AG04450 (cell line): ENCODE results near the gene GPATCH1. TPM values are rescaled to one million over a fixed set of nuclear protein-coding genes. Genes with fewer than 3 reads are reported as not detected.
A peak's percentile ranks its signal among the peaks of the same experiment; 100 is the strongest.
"Not testable (repeated sequence)": the region's sequence is repeated elsewhere in the genome, so short reads cannot be mapped to it uniquely, and the experiment has no call there.

ENCODE experiments used
- CTCF ChIA-PET: fragments of 300-600, 350-600 bp; formaldehyde crosslinking; extraction: SDS; loops from one replicate; lab custom pipeline; 2022; ENCODE audit warnings: antibody characterized with exemption, inconsistent platforms; lab: Charles Lee
- POLR2A ChIA-PET: fragments of 350-600 bp; formaldehyde crosslinking; extraction: SDS; loops from one replicate; lab custom pipeline; 2021; ENCODE audit warnings: antibody characterized with exemption, inconsistent platforms; lab: Yijun Ruan, JAX
- DNase-seq: peaks from one replicate; pipeline ENCODE4 v3.0.0-alpha.2; 2011; ENCODE audit warnings: low read depth, low spot score
- H3K27ac ChIP-seq: one replicate; pipeline ENCODE4 v1.5.1; 2012; ENCODE audit warnings: low read depth, low read length, control low read depth
- H3K27me3 ChIP-seq: one replicate; pipeline ENCODE4 v1.6.0; 2012; ENCODE audit warnings: low read length; ENCODE audit not compliant: control insufficient read depth, insufficient read depth
- H3K4me3 ChIP-seq: 2 replicates; pipeline ENCODE4 v1.5.1; 2011; ENCODE audit warnings: mild to moderate bottlenecking, low read depth, low read length, control low read depth
- H3K9me3 ChIP-seq: 2 replicates; pipeline ENCODE4 v1.5.1; 2012; ENCODE audit warnings: low read length; ENCODE audit not compliant: control insufficient read depth, insufficient read depth
- CTCF ChIP-seq: IDR thresholded peaks from 2 replicates; pipeline ENCODE4 v1.5.1; 2011; ENCODE audit warnings: low read depth, low read length, control low read depth, inconsistent platforms
- polyA plus RNA-seq: library from polyadenylated mRNA; depleted of rRNA; stranded (reverse); fragments of >200 nt; gene quantifications from 2 replicates; pipeline ENCODE4 v1.2.3, GENCODE V29; 2011

The GPATCH1 gene
- polyA plus RNA-seq, 1 experiment: 7.9 TPM

- CTCF ChIA-PET: interaction anchor here (0.6 to 1.7 kb wide), 6 partner anchors 18 to 148 kb away, joined by 3 to 47 read pairs (median 4); partner anchors contain the start of gene CEP89
Observed at GRCh38 chr19:33118643-33119042, 37.7 kb downstream of the GPATCH1 start.

GRCh38 chr19:33124207-33125098 is 43.5 kb downstream of the GPATCH1 start:
- POLR2A ChIA-PET: no interaction called here
- no peak for DNase-seq
- CTCF ChIA-PET: interaction anchor here (0.7 to 5.0 kb wide), 12 partner anchors 10 to 229 kb away, joined by 3 to 98 read pairs (median 8); no protein-coding TSS in a partner anchor
- H3K27ac ChIP-seq: no peak overlapping the region
- no peak for TF ChIP-seq CTCF
- H3K9me3 ChIP-seq: no peaks in the 10 kb centered on the region
- H3K27me3 ChIP-seq: no peaks in the 10 kb centered on the region
- H3K4me3 ChIP-seq: no peak overlapping the region

More at GRCh38 chr19:33118643-33119042, 37.7 kb downstream of the GPATCH1 start:
- TF ChIP-seq CTCF: no peak
- H3K27ac ChIP-seq: no peak overlapping the region
- H3K27me3 ChIP-seq: no peaks in the 10 kb centered on the region
- DNase-seq: no peak
- POLR2A ChIA-PET: no interaction called here
- no peaks in the 10 kb centered on the region for H3K9me3 ChIP-seq
- no peak overlapping the region for H3K4me3 ChIP-seq

- H3K27ac ChIP-seq: no peak overlapping the region
- no peak overlapping the region for H3K4me3 ChIP-seq
- POLR2A ChIA-PET: no interaction called here
- H3K27me3 ChIP-seq: no peaks in the 10 kb centered on the region
- CTCF ChIA-PET: interaction anchor here (0.6 to 5.0 kb wide), 18 partner anchors 8 to 281 kb away, joined by 3 to 98 read pairs (median 5); no protein-coding TSS in a partner anchor
- H3K9me3 ChIP-seq: no peaks in the 10 kb centered on the region
- TF ChIP-seq CTCF: peak; percentile 90
- DNase-seq: peak; percentile 42
Observed at GRCh38 chr19:33125929-33126388, 45.0 kb downstream of the GPATCH1 start.

- H3K27ac ChIP-seq: peak overlapping the region; percentile 2
- DNase-seq, H3K4me3 ChIP-seq, H3K27me3 ChIP-seq, POLR2A ChIA-PET, H3K9me3 ChIP-seq: not testable (repeated sequence)
- CTCF ChIA-PET: interaction anchor here (0.6 to 5.0 kb wide), 4 partner anchors 49 to 606 kb away, joined by 3 to 98 read pairs (median 4); no protein-coding TSS in a partner anchor
Observed at GRCh38 chr19:33126712-33127111, 45.7 kb downstream of the GPATCH1 start.

GRCh38 chr19:33129901-33130300 is 48.9 kb downstream of the GPATCH1 start:
- no peak for DNase-seq
- Histone ChIP-seq H3K9me3 (no peaks in the 10 kb centered on the region; the same call in 1 of the 2 replicates), H3K4me3 (no peak overlapping the region), H3K27me3 (no peaks in the 10 kb centered on the region), H3K27ac (no peak overlapping the region)
- POLR2A ChIA-PET: interaction anchor here (0.7 kb wide), 1 partner anchor 68 kb away, joined by 5 read pairs; no protein-coding TSS in a partner anchor
- no peak for TF ChIP-seq CTCF
- CTCF ChIA-PET: interaction anchor here (1.0 kb wide), 1 partner anchor 54 kb away, joined by 5 read pairs; no protein-coding TSS in a partner anchor
